MM.1S (cell line): ENCODE results near the gene JPH3.

ENCODE experiments used
- DNase-seq: peaks from one replicate; pipeline ENCODE4 v3.0.0-alpha.2; 2015
- H2AFZ ChIP-seq: fragments of 300-600 bp; sonication (generic); 2 replicates; pipeline ENCODE4 v1.6.0; 2016; ENCODE audit warnings: antibody characterized with exemption, low read length
- H3F3A ChIP-seq: fragments of 300-600 bp; sonication (generic); 2 replicates; pipeline ENCODE4 v1.6.1; 2016; ENCODE audit warnings: mild to moderate bottlenecking, antibody characterized with exemption, low read length, moderate library complexity, mixed read lengths; ENCODE audit not compliant: insufficient read depth
- H3K27ac ChIP-seq: fragments of 300-600 bp; sonication (generic); 2 replicates; pipeline ENCODE4 v1.5.1; 2016; ENCODE audit warnings: mild to moderate bottlenecking, low read length
- H3K27me3 ChIP-seq: fragments of 300-600 bp; sonication (generic); replicated peaks from 2 replicates; pipeline ENCODE4 v1.6.0; 2016; ENCODE audit warnings: low read length; ENCODE audit not compliant: insufficient read depth
- H3K36me3 ChIP-seq: fragments of 300-600 bp; sonication (generic); replicated peaks from 2 replicates; pipeline ENCODE4 v1.6.1; 2016; ENCODE audit warnings: mild to moderate bottlenecking, low read length, mixed read lengths; ENCODE audit not compliant: insufficient read depth
- H3K4me1 ChIP-seq: fragments of 300-600 bp; sonication (generic); 2 replicates; pipeline ENCODE4 v1.6.1; 2016; ENCODE audit warnings: low read length, mixed read lengths
- H3K4me2 ChIP-seq: fragments of 300-600 bp; sonication (generic); 2 replicates; pipeline ENCODE4 v1.6.0; 2016; ENCODE audit warnings: low read depth, low read length
- H3K4me3 ChIP-seq: fragments of 300-600 bp; sonication (generic); 2 replicates; pipeline ENCODE4 v1.5.1; 2016; ENCODE audit warnings: low read length, mixed read lengths
- H3K79me2 ChIP-seq: fragments of 300-600 bp; sonication (generic); 2 replicates; pipeline ENCODE4 v1.6.1; 2016; ENCODE audit warnings: mixed run types, low read length, mixed read lengths
- H3K9ac ChIP-seq: fragments of 300-600 bp; sonication (generic); 2 replicates; pipeline ENCODE4 v1.6.1; 2016; ENCODE audit warnings: low read length, mixed read lengths
- H3K9me2 ChIP-seq: fragments of 300-600 bp; sonication (generic); replicated peaks from 2 replicates; pipeline ENCODE4 v1.6.1; 2016; ENCODE audit warnings: mild to moderate bottlenecking, low read length, mixed read lengths; ENCODE audit not compliant: insufficient read depth
- H3K9me3 ChIP-seq: fragments of 300-600 bp; sonication (generic); replicated peaks from 2 replicates; pipeline ENCODE4 v1.6.1; 2016; ENCODE audit warnings: mild to moderate bottlenecking, low read length, mixed read lengths; ENCODE audit not compliant: insufficient read depth
- H4K20me1 ChIP-seq: fragments of 300-600 bp; sonication (generic); 2 replicates; pipeline ENCODE4 v1.6.1; 2016; ENCODE audit warnings: mild to moderate bottlenecking, low read length, moderate library complexity, mixed read lengths; ENCODE audit not compliant: insufficient read depth
- CTCF ChIP-seq: fragments of 300-600 bp; sonication (generic); IDR thresholded peaks from 2 replicates; pipeline ENCODE4 v1.5.1; 2016; ENCODE audit warnings: antibody characterized with exemption, low read length, mixed read lengths
- EZH2 ChIP-seq: fragments of 300-600 bp; sonication (generic); optimal IDR thresholded peaks from 2 replicates; pipeline ENCODE3; 2017; ENCODE audit warnings: low read depth, mild to moderate bottlenecking, antibody characterized with exemption, low read length, mixed read lengths
- EZH2phosphoT487 ChIP-seq: fragments of 300-600 bp; sonication (generic); IDR thresholded peaks from 2 replicates; pipeline ENCODE4 v1.6.1; 2018; ENCODE audit warnings: antibody characterized with exemption, low read length

Gene JPH3

GRCh38 chr16:87697792-87698191 is 95.5 kb downstream of the JPH3 start:
- H3K9me2 ChIP-seq: no peaks in the 10 kb centered on the region
- no peak for DNase-seq
- no peaks in the 10 kb centered on the region for H3K9me3 ChIP-seq
- H3K36me3 ChIP-seq: no peaks in the 10 kb centered on the region
- H4K20me1 ChIP-seq: no peaks in the 10 kb centered on the region
- TF ChIP-seq EZH2 (no peak), EZH2phosphoT487 (no peak)
- H3K79me2 ChIP-seq: no peaks in the 10 kb centered on the region
- no peak overlapping the region for H2AFZ ChIP-seq
- no peak overlapping the region for H3K4me3 ChIP-seq
- H3F3A ChIP-seq: no peaks in the 10 kb centered on the region
- no peaks in the 10 kb centered on the region for H3K27me3 ChIP-seq
- H3K4me1 ChIP-seq: no peaks in the 10 kb centered on the region
- no peak overlapping the region for H3K27ac ChIP-seq
- no peak overlapping the region for H3K9ac ChIP-seq
- H3K4me2 ChIP-seq: no peak overlapping the region

- no peaks in the 10 kb centered on the region for H3K79me2 ChIP-seq
- TF ChIP-seq EZH2phosphoT487 (no peak), CTCF (no peak), EZH2 (no peak)
- no peaks in the 10 kb centered on the region for H3K9me2 ChIP-seq
- DNase-seq: no peak
- no peak overlapping the region for H3K9ac ChIP-seq
- no peak overlapping the region for H3K4me2 ChIP-seq
- H3K9me3 ChIP-seq: no peaks in the 10 kb centered on the region
- no peaks in the 10 kb centered on the region for H3K27me3 ChIP-seq
- no peak overlapping the region for H3K27ac ChIP-seq
- no peaks in the 10 kb centered on the region for H4K20me1 ChIP-seq
- no peaks in the 10 kb centered on the region for H3K36me3 ChIP-seq
- H3K4me3 ChIP-seq: no peak overlapping the region
- no peak overlapping the region for H2AFZ ChIP-seq
- no peaks in the 10 kb centered on the region for H3F3A ChIP-seq
- no peaks in the 10 kb centered on the region for H3K4me1 ChIP-seq
These were observed 95.9 kb downstream of the JPH3 start for GRCh38 chr16:87698241-87698640.

GRCh38 chr16:87698676-87699199 is 96.4 kb downstream of the JPH3 start:
- no peak overlapping the region for H3K4me2 ChIP-seq
- H3K27ac ChIP-seq: no peak overlapping the region
- no peaks in the 10 kb centered on the region for H3K4me1 ChIP-seq
- H3K36me3 ChIP-seq: no peaks in the 10 kb centered on the region
- TF ChIP-seq CTCF (no peak), EZH2phosphoT487 (no peak), EZH2 (no peak)
- no peaks in the 10 kb centered on the region for H3F3A ChIP-seq
- H3K9ac ChIP-seq: no peak overlapping the region
- DNase-seq: no peak
- no peaks in the 10 kb centered on the region for H4K20me1 ChIP-seq
- no peak overlapping the region for H2AFZ ChIP-seq
- no peaks in the 10 kb centered on the region for H3K9me3 ChIP-seq
- H3K27me3 ChIP-seq: no peaks in the 10 kb centered on the region
- H3K4me3 ChIP-seq: no peak overlapping the region
- H3K9me2 ChIP-seq: no peaks in the 10 kb centered on the region
- H3K79me2 ChIP-seq: no peaks in the 10 kb centered on the region

GRCh38 chr16:87700406-87701077 is 98.2 kb downstream of the JPH3 start:
- H3K4me3 ChIP-seq: no peak overlapping the region
- no peak overlapping the region for H3K27ac ChIP-seq

More at GRCh38 chr16:87700406-87701077, 98.2 kb downstream of the JPH3 start:
- Histone ChIP-seq H3K9me2 (no peaks in the 10 kb centered on the region), H4K20me1 (no peaks in the 10 kb centered on the region), H3K36me3 (no peaks in the 10 kb centered on the region), H3K9ac (no peak overlapping the region), H3K79me2 (no peaks in the 10 kb centered on the region), H3K27me3 (no peaks in the 10 kb centered on the region), H3K9me3 (no peaks in the 10 kb centered on the region), H2AFZ (no peak overlapping the region), H3K4me2 (no peak overlapping the region), H3F3A (no peaks in the 10 kb centered on the region), H3K4me1 (no peaks in the 10 kb centered on the region)
- TF ChIP-seq EZH2phosphoT487: no peak
- TF ChIP-seq CTCF: no peak
- no peak for TF ChIP-seq EZH2
- no peak for DNase-seq
